ENCODE results near the gene NUDT15. TPM values are rescaled to one million over a fixed set of nuclear protein-coding genes. Genes with fewer than 3 reads are reported as not detected.

NUDT15 gene
- total RNA-seq, 1 donor from 2014 or later, result 13.2 TPM

Other genes starting within 250 kb of the NUDT15 start
- 37.0 TPM for gene SUCLA2, start 36.5 kb upstream of the NUDT15 start, total RNA-seq
- 61.5 TPM for gene MED4, start 57.4 kb downstream of the NUDT15 start, total RNA-seq
- 682 TPM for gene ITM2B, start 195.5 kb downstream of the NUDT15 start, total RNA-seq